Caco-2 (cell line): ENCODE data around the gene TTC33. TPM values are rescaled to one million over a fixed set of nuclear protein-coding genes. Genes with fewer than 3 reads are reported as not detected.

ENCODE experiments used
- BruUV-seq: library from RNA; stranded (reverse); fragments of 400-500 nt; replicated peaks from 2 replicates; lab custom pipeline; 2021; lab: Mats Ljungman, UMichigan
- CTCF ChIA-PET: fragments of 300-600 bp; sonication (Branson Sonifier 250); formaldehyde crosslinking; loops from one replicate; lab custom pipeline; 2022; ENCODE audit warnings: antibody characterized with exemption; lab: Charles Lee
- POLR2A ChIA-PET: fragments of 300-600 bp; sonication (Branson Sonifier 250); formaldehyde crosslinking; loops from one replicate; lab custom pipeline; 2022; ENCODE audit warnings: antibody characterized with exemption; lab: Charles Lee
- DNase-seq, 2 experiments: peaks; one replicate each; pipeline versions ENCODE4 v3.0.0 to v3.0.0-alpha.2; 2020 to 2022
- H3K27me3 ChIP-seq: replicated peaks from 2 replicates; pipeline ENCODE4 v1.6.0; 2011; ENCODE audit warnings: low read length; ENCODE audit not compliant: control insufficient read depth, insufficient read depth
- H3K36me3 ChIP-seq: 2 replicates; pipeline ENCODE4 v1.5.1; 2011; ENCODE audit warnings: low read length; ENCODE audit not compliant: control insufficient read depth, insufficient read depth
- H3K4me1 ChIP-seq: fragments of 250-450 bp; sonication (Bioruptor Pico); 2 replicates; pipeline ENCODE4 v1.5.1; 2020; ENCODE audit warnings: mild to moderate bottlenecking
- H3K4me3 ChIP-seq: 2 replicates; pipeline ENCODE4 v1.5.1; 2011; ENCODE audit warnings: low read depth, mild to moderate bottlenecking, control low read depth, low read length
- H3K9me3 ChIP-seq: fragments of 250-450 bp; sonication (Bioruptor Pico); 2 replicates; pipeline ENCODE4 v1.5.1; 2020; ENCODE audit warnings: mild to moderate bottlenecking, moderate library complexity
- H3K27ac Mint-ChIP-seq: one replicate; pipeline ENCODE4 v1.8.0; 2022; ENCODE audit warnings: mixed read lengths; ENCODE audit not compliant: unreplicated experiment
- H3K27me3 Mint-ChIP-seq: one replicate; pipeline ENCODE4 v1.8.0; 2022; ENCODE audit warnings: mixed read lengths; ENCODE audit not compliant: insufficient read depth, unreplicated experiment
- H3K36me3 Mint-ChIP-seq: one replicate; pipeline ENCODE4 v1.8.0; 2022; ENCODE audit warnings: mild to moderate bottlenecking, mixed read lengths; ENCODE audit not compliant: insufficient read depth, unreplicated experiment
- H3K4me1 Mint-ChIP-seq: one replicate; pipeline ENCODE4 v1.8.0; 2022; ENCODE audit warnings: low read depth, mixed read lengths; ENCODE audit not compliant: unreplicated experiment
- H3K4me3 Mint-ChIP-seq: one replicate; pipeline ENCODE4 v1.8.0; 2022; ENCODE audit warnings: mild to moderate bottlenecking, moderate library complexity, mixed read lengths; ENCODE audit not compliant: unreplicated experiment
- H3K9me3 Mint-ChIP-seq: one replicate; pipeline ENCODE4 v1.8.0; 2022; ENCODE audit warnings: mixed read lengths; ENCODE audit not compliant: unreplicated experiment
- intact Hi-C: fragments of 100-400 bp; cut with micrococcal nuclease; formaldehyde crosslinking; loops from one replicate; pipeline ENCODE4 v1.10.0; 2022; ENCODE audit not compliant: unreplicated experiment
- total RNA-seq: library from RNA; stranded (reverse); gene quantifications from 2 replicates; pipeline ENCODE4 v1.2.3, GENCODE V29; 2022
- TF ChIP-seq, protein P1 (sequence below), 2 experiments: fragments of 200-600 bp in 1 of 2; IDR thresholded peaks; 1 replicate in 1 of 2; 2 replicates in 1 of 2; pipeline versions ENCODE4 v1.5.1 to v1.8.0; 2011 to 2022; ENCODE audit warnings: antibody characterized with exemption in 1 of 2, control low read depth in 1 of 2, inconsistent platforms in 1 of 2, low read depth in 1 of 2, low read length in 1 of 2, mild to moderate bottlenecking in 1 of 2, moderate library complexity in 1 of 2; ENCODE audit not compliant: insufficient read depth in 1 of 2, severe bottlenecking in 1 of 2, unreplicated experiment in 1 of 2

Gene TTC33
- total RNA-seq, 1 experiment from 2014 or later: 8.6 TPM

DNA sequence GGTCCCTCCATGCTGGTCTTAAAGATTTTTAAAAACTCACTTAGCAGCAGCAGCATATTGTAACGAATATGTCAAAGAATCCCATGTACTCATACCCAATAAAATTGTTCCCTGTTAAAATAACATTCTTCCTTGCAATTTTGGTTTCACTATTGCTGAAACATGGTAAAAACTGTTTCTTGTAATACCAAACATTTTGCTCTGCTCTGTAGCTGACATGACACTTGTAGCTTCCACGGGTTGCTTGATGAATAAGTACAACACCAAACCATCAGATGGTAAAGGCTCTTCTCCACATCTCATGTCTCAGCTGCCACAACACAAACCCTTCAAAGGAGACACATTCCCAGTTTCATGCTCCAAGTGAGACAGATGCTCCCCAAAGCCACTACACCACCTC, 256.8 kb downstream of the TTC33 start:
- Histone ChIP-seq H3K9me3 (no peaks in the 10 kb centered on the region), H3K4me1 (no peaks in the 10 kb centered on the region), H3K36me3 (no peaks in the 10 kb centered on the region), H3K27me3 (no peaks in the 10 kb centered on the region), H3K4me3 (no peak overlapping the region)
- Mint-ChIP-seq H3K27me3 (peaks cover 4% of the 10 kb centered on the region), H3K4me3 (no peak overlapping the region), H3K4me1 (no peaks in the 10 kb centered on the region), H3K9me3 (no peaks in the 10 kb centered on the region), H3K36me3 (no peaks in the 10 kb centered on the region), H3K27ac (no peak overlapping the region)
- POLR2A ChIA-PET: no interaction called here
- CTCF ChIA-PET: no interaction called here
- intact Hi-C loops: no loop called here
- BruUV-seq: no TSS peak
- TF ChIP-seq, protein P1, sequence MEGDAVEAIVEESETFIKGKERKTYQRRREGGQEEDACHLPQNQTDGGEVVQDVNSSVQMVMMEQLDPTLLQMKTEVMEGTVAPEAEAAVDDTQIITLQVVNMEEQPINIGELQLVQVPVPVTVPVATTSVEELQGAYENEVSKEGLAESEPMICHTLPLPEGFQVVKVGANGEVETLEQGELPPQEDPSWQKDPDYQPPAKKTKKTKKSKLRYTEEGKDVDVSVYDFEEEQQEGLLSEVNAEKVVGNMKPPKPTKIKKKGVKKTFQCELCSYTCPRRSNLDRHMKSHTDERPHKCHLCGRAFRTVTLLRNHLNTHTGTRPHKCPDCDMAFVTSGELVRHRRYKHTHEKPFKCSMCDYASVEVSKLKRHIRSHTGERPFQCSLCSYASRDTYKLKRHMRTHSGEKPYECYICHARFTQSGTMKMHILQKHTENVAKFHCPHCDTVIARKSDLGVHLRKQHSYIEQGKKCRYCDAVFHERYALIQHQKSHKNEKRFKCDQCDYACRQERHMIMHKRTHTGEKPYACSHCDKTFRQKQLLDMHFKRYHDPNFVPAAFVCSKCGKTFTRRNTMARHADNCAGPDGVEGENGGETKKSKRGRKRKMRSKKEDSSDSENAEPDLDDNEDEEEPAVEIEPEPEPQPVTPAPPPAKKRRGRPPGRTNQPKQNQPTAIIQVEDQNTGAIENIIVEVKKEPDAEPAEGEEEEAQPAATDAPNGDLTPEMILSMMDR (IDR thresholded peaks at IDR 0.05; ENCODE audit: insufficient read depth in 1 of 2, low read depth in 1 of 2, low read length in 1 of 2, severe bottlenecking in 1 of 2, unreplicated experiment in 1 of 2): no peak
- DNase-seq: no peak

GRCh38 chr5:40497573-40497972, 258.2 kb downstream of the TTC33 start:
- Histone ChIP-seq H3K9me3 (no peaks in the 10 kb centered on the region), H3K4me3 (no peak overlapping the region), H3K4me1 (no peaks in the 10 kb centered on the region), H3K36me3 (no peaks in the 10 kb centered on the region), H3K27me3 (no peaks in the 10 kb centered on the region)
- no TSS peak for BruUV-seq
- intact Hi-C loops: no loop called here
- DNase-seq: no peak
- ChIA-PET POLR2A (no interaction called here), CTCF (no interaction called here)
- H3K9me3 Mint-ChIP-seq: no peaks in the 10 kb centered on the region
- H3K27ac Mint-ChIP-seq: no peak overlapping the region
- H3K4me3 Mint-ChIP-seq: no peak overlapping the region
- H3K36me3 Mint-ChIP-seq: no peaks in the 10 kb centered on the region
- peaks cover 6% of the 10 kb centered on the region for H3K27me3 Mint-ChIP-seq
- TF ChIP-seq, protein P1 (IDR thresholded peaks at IDR 0.05; ENCODE audit: insufficient read depth in 1 of 2, low read depth in 1 of 2, low read length in 1 of 2, severe bottlenecking in 1 of 2, unreplicated experiment in 1 of 2): no peak
- H3K4me1 Mint-ChIP-seq: no peaks in the 10 kb centered on the region

DNA sequence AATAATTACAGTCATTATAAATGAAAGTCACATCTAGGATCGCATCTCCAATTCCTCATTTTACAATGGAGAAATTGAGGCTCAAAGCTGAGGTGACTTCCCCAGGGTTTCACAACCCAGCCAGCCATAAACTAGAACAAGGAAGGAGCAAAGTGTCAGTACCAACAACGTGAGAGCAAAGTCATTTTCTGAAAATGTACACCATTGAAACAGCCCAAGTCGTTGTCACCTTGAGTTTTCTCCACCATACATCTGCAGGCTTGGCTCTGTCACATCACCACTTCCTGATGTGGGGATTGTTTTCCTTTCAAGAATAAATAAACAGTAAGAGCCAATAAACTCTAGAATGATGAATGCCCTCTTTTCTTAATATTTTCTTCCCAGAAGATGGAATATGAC, 260.5 kb downstream of the TTC33 start:
- intact Hi-C loops: no loop called here
- Histone ChIP-seq H3K36me3 (no peaks in the 10 kb centered on the region), H3K4me3 (no peak overlapping the region), H3K9me3 (no peaks in the 10 kb centered on the region), H3K27me3 (no peaks in the 10 kb centered on the region), H3K4me1 (no peaks in the 10 kb centered on the region)
- Mint-ChIP-seq H3K27me3 (peaks cover 8% of the 10 kb centered on the region), H3K36me3 (no peaks in the 10 kb centered on the region), H3K27ac (no peak overlapping the region), H3K4me1 (no peaks in the 10 kb centered on the region), H3K9me3 (no peaks in the 10 kb centered on the region), H3K4me3 (no peak overlapping the region)
- POLR2A ChIA-PET: no interaction called here
- DNase-seq: no peak
- CTCF ChIA-PET: no interaction called here
- TF ChIP-seq, protein P1 (IDR thresholded peaks at IDR 0.05; ENCODE audit: insufficient read depth in 1 of 2, low read depth in 1 of 2, low read length in 1 of 2, severe bottlenecking in 1 of 2, unreplicated experiment in 1 of 2): no peak
- BruUV-seq: no TSS peak
